Mesothelial cell of epicardium (in vitro differentiated cells): ENCODE data around the gene PRELP. TPM values are rescaled to one million over a fixed set of nuclear protein-coding genes. Genes with fewer than 3 reads are reported as not detected.

Experiments
- DNase-seq, 2 experiments: peaks; one replicate each; pipeline ENCODE4 v3.0.0; 2021; ENCODE audit warnings: low spot score in 2 of 2; ENCODE audit not compliant: unreplicated experiment in 2 of 2
- H3K27ac Mint-ChIP-seq: 2 replicates; pipeline ENCODE4 v1.8.0; 2021; ENCODE audit warnings: mixed read lengths
- H3K27me3 Mint-ChIP-seq: 2 replicates; pipeline ENCODE4 v1.8.0; 2021; ENCODE audit warnings: low read depth, mixed read lengths
- H3K36me3 Mint-ChIP-seq: 2 replicates; pipeline ENCODE4 v1.8.0; 2021; ENCODE audit warnings: mixed read lengths
- H3K4me1 Mint-ChIP-seq: 2 replicates; pipeline ENCODE4 v1.8.0; 2021; ENCODE audit warnings: mixed read lengths
- H3K4me3 Mint-ChIP-seq: 2 replicates; pipeline ENCODE4 v1.8.0; 2021; ENCODE audit warnings: mild to moderate bottlenecking, moderate library complexity, mixed read lengths
- H3K9me3 Mint-ChIP-seq: 2 replicates; pipeline ENCODE4 v1.8.0; 2021; ENCODE audit warnings: mixed read lengths
- CTCF ChIP-seq: fragments of 200-600 bp; sonication (generic); IDR thresholded peaks from one replicate; pipeline ENCODE4 v1.5.0; 2021; ENCODE audit warnings: antibody characterized with exemption; ENCODE audit not compliant: unreplicated experiment
- total RNA-seq: library from RNA; stranded (reverse); gene quantifications from 3 replicates; pipeline ENCODE4 v1.2.1, GENCODE V29; 2021

The PRELP gene
- total RNA-seq, 1 donor from 2014 or later = 2.8 TPM

DNA sequence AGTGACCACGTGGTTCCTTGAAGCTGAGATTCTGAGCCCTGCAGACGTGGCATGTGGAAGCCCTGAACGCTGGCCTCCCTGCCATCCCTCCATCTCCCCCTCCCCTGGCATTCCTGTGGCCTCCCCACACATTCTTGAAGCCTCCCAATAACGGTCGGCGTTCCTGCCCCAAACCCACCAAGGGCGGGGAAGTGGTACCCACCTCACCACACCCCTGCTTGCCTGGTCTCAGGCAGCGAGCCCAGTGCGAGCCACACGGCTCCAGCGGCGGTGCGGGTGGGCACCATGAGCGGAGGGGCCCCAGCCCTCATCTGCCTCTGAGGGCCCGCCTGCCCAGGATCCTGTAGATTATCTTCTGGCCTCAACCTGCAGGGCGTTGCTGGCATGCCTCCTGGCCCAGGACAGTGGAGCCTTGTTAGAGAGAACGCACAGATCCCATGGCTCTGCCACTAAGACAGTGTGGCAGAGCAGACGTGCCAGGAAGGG lies 20.6 kb upstream of the PRELP start:
- no peaks in the 10 kb centered on the region for H3K9me3 Mint-ChIP-seq
- H3K27ac Mint-ChIP-seq = no peak overlapping the region

GRCh38 chr1:203455706-203456105 lies 19.9 kb upstream of the PRELP start:
- DNase-seq = no peak
- Mint-ChIP-seq H3K9me3 (no peaks in the 10 kb centered on the region), H3K4me1 (peaks cover 15% of the 10 kb centered on the region), H3K36me3 (peaks cover 2% of the 10 kb centered on the region), H3K27ac (no peak overlapping the region), H3K4me3 (no peak overlapping the region), H3K27me3 (peaks cover 2% of the 10 kb centered on the region)
- no peak for TF ChIP-seq CTCF

More for the DNA sequence above, 20.6 kb upstream of the PRELP start:
- no peak for TF ChIP-seq CTCF
- Mint-ChIP-seq H3K4me1 (peaks cover 21% of the 10 kb centered on the region), H3K27me3 (no peaks in the 10 kb centered on the region), H3K36me3 (peaks cover 2% of the 10 kb centered on the region), H3K4me3 (no peak overlapping the region)
- DNase-seq = no peak

DNA sequence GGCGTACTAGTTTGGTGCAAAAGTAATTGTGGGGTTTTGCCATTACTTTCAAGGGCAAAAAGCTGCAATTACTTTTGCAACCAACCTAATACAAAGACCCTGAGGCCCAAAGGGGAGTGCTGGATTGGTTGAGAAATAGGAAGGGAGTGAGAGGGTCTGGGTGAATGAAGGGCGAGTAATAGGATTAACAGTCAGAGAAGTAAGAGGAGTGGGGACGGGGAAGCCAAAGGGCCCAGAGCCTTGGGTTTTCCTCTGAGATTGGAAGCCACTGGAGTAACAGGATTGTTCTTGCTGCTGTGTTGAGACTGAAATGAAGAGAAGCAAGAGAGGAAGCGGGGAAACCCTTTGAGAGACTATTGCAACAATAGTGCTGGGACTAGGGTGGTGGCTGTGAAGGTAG lies 19.0 kb upstream of the PRELP start:
- Mint-ChIP-seq H3K9me3 (no peaks in the 10 kb centered on the region), H3K27me3 (peaks cover 2% of the 10 kb centered on the region), H3K4me3 (no peak overlapping the region), H3K27ac (no peak overlapping the region), H3K4me1 (peaks cover 10% of the 10 kb centered on the region), H3K36me3 (peaks cover 2% of the 10 kb centered on the region)
- DNase-seq = no peak
- TF ChIP-seq CTCF = no peak

- no peak for DNase-seq
Measured at GRCh38 chr1:203458078-203458477, 17.5 kb upstream of the PRELP start.

DNA sequence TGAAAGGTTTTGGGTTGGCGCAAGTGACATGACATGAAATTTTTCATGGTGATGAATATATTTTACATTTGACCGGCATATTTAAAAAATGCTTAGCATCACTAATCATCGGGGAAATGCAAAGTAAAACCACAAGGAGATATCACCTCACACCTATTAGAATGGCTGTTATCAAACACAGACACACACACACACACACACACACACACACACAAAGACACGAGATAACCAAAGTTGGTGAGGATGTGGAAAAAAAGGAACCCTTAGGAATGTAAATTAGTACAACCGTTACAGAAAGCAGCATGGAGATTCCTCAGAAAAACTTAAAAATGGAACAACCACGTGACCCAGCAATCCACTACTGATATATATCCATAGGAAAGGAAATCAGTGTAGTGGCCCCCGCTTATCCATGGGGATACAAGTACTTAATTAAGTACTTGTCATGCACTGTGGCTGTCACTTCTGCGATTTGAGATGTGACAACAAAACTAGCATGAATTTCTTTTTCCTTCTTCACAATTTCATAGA lies 15.9 kb upstream of the PRELP start:
- Mint-ChIP-seq H3K27ac (no peak overlapping the region), H3K9me3 (no peaks in the 10 kb centered on the region), H3K4me3 (no peak overlapping the region), H3K27me3 (peaks cover 5% of the 10 kb centered on the region), H3K36me3 (peaks cover 2% of the 10 kb centered on the region), H3K4me1 (peaks cover 15% of the 10 kb centered on the region)
- TF ChIP-seq CTCF = no peak
- no peak for DNase-seq

More at GRCh38 chr1:203458078-203458477, 17.5 kb upstream of the PRELP start:
- no peak overlapping the region for H3K27ac Mint-ChIP-seq
- no peaks in the 10 kb centered on the region for H3K9me3 Mint-ChIP-seq
- TF ChIP-seq CTCF = no peak
- peaks cover 2% of the 10 kb centered on the region for H3K36me3 Mint-ChIP-seq
- peaks cover 5% of the 10 kb centered on the region for H3K27me3 Mint-ChIP-seq
- no peak overlapping the region for H3K4me3 Mint-ChIP-seq
- peaks cover 5% of the 10 kb centered on the region for H3K4me1 Mint-ChIP-seq

GRCh38 chr1:203461717-203462116 lies 13.9 kb upstream of the PRELP start:
- Mint-ChIP-seq H3K9me3 (no peaks in the 10 kb centered on the region), H3K36me3 (peaks cover 2% of the 10 kb centered on the region), H3K27ac (no peak overlapping the region), H3K4me3 (no peak overlapping the region), H3K4me1 (peaks cover 32% of the 10 kb centered on the region), H3K27me3 (peaks cover 5% of the 10 kb centered on the region)
- TF ChIP-seq CTCF = no peak
- DNase-seq = no peak
